Measurements from ENCODE around the gene ADCY9. TPM values are rescaled to one million over a fixed set of nuclear protein-coding genes. Genes with fewer than 3 reads are reported as not detected.

The ADCY9 gene
- polyA plus RNA-seq, 1 donor (not counting 4 experiments of a cell fraction or from before 2014, with no cell fraction given) = 3.0 TPM

DNA sequence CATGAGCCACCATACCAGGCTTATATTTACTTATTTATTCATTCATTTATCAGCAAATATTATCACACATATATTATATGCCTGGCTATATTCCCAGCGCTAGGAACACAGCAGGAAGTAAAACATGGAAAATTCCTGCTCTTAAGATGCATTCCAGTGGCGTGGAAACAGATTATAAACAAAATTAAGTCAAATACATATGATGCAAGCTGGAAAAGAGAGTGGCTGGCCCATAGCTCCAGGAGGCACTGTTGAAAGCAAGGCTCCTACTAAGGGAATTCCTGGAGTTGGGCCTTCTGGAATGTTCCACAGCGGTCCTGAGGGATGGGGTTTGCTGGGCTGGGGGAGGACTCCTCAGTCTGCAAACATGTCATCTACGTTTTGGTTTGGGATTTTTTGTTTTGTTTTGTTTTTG is 18.4 kb downstream of the ADCY9 start:
- DNase-seq (ENCODE audit: low read depth, low spot score) = no peak
- Histone ChIP-seq H3K79me2 (ENCODE audit: control insufficient read depth, insufficient read depth, low read length) (peaks cover 2% of the 10 kb centered on the region), H2AFZ (ENCODE audit: control insufficient read depth, low read length) (no peak overlapping the region), H3K9ac (ENCODE audit: control insufficient read depth, extremely low read depth, insufficient read depth, low read length) (no peak overlapping the region), H3K27me3 (ENCODE audit: control insufficient read depth, extremely low read depth, insufficient read depth, low read length) (no peaks in the 10 kb centered on the region), H3K4me1 (ENCODE audit: control insufficient read depth, extremely low read depth, insufficient read depth, low read length) (no peaks in the 10 kb centered on the region), H3K4me3 (ENCODE audit: control insufficient read depth in 2 of 3, extremely low read depth in 1 of 3, insufficient read depth in 2 of 3, low read depth in 1 of 3, low read length in 3 of 3) (no peak overlapping the region), H4K20me1 (ENCODE audit: control insufficient read depth, extremely low read depth, insufficient read depth, low read length) (no peaks in the 10 kb centered on the region), H3K4me2 (ENCODE audit: control insufficient read depth, extremely low read depth, insufficient read depth, low read depth, low read length) (no peak overlapping the region), H3K27ac (ENCODE audit: control insufficient read depth, insufficient read depth, low read length) (no peak overlapping the region), H3K9me3 (ENCODE audit: control insufficient read depth, low read depth, low read length) (no peaks in the 10 kb centered on the region), H3K9me1 (ENCODE audit: control insufficient read depth, extremely low read depth, insufficient read depth, low read length) (no peaks in the 10 kb centered on the region), H3K36me3 (ENCODE audit: control insufficient read depth in 2 of 2, extremely low read depth in 1 of 2, insufficient read depth in 2 of 2, low read length in 2 of 2) (no peaks in the 10 kb centered on the region)
- dilution Hi-C loops (cut with MboI; ENCODE audit: extremely low pct_ligation_motif_present, low sequenced_read_pairs) = no loop called here
- FAIRE-seq = no peak
- no peak for TF ChIP-seq EZH2 (IDR thresholded peaks at IDR 0.05; ENCODE audit: low read length)
- TF ChIP-seq, protein P1, sequence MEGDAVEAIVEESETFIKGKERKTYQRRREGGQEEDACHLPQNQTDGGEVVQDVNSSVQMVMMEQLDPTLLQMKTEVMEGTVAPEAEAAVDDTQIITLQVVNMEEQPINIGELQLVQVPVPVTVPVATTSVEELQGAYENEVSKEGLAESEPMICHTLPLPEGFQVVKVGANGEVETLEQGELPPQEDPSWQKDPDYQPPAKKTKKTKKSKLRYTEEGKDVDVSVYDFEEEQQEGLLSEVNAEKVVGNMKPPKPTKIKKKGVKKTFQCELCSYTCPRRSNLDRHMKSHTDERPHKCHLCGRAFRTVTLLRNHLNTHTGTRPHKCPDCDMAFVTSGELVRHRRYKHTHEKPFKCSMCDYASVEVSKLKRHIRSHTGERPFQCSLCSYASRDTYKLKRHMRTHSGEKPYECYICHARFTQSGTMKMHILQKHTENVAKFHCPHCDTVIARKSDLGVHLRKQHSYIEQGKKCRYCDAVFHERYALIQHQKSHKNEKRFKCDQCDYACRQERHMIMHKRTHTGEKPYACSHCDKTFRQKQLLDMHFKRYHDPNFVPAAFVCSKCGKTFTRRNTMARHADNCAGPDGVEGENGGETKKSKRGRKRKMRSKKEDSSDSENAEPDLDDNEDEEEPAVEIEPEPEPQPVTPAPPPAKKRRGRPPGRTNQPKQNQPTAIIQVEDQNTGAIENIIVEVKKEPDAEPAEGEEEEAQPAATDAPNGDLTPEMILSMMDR (optimal IDR thresholded peaks at IDR 0.05 in 1 of 3, IDR thresholded peaks at IDR 0.05 in 1 of 3, conservative IDR thresholded peaks at IDR 0.05 in 1 of 3; ENCODE audit: extremely low read depth in 1 of 3, insufficient read depth in 2 of 3, low read length in 3 of 3) = no peak

DNA sequence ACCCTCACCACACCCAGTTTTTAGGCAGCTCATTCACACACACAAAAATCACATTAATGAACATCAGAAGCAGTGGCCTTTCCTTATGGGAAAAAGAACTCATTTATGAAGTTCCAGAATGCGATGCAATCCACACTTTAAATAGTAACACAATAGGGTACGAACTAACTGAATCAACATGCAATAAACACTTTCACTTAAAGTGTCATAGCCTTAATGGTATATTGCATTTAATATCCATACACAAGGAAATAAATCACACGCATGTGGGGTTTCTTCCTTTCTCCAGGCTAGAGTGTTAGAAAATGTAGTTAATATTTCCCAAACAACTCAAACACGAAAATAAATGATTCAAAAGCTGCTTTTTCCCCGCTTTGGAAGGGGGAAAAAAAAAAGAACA is 19.7 kb downstream of the ADCY9 start:
- no peak overlapping the region for H3K27ac ChIP-seq (ENCODE audit: control insufficient read depth, insufficient read depth, low read length)

More for the DNA sequence above, 19.7 kb downstream of the ADCY9 start:
- Histone ChIP-seq H3K4me2 (ENCODE audit: control insufficient read depth, extremely low read depth, insufficient read depth, low read depth, low read length) (no peak overlapping the region), H3K4me3 (ENCODE audit: control insufficient read depth in 2 of 3, extremely low read depth in 1 of 3, insufficient read depth in 2 of 3, low read depth in 1 of 3, low read length in 3 of 3) (no peak overlapping the region), H3K9me3 (ENCODE audit: control insufficient read depth, low read depth, low read length) (no peaks in the 10 kb centered on the region), H3K27me3 (ENCODE audit: control insufficient read depth, extremely low read depth, insufficient read depth, low read length) (no peaks in the 10 kb centered on the region), H3K4me1 (ENCODE audit: control insufficient read depth, extremely low read depth, insufficient read depth, low read length) (no peaks in the 10 kb centered on the region), H3K9me1 (ENCODE audit: control insufficient read depth, extremely low read depth, insufficient read depth, low read length) (no peaks in the 10 kb centered on the region), H3K79me2 (ENCODE audit: control insufficient read depth, insufficient read depth, low read length) (peaks cover 2% of the 10 kb centered on the region), H3K9ac (ENCODE audit: control insufficient read depth, extremely low read depth, insufficient read depth, low read length) (no peak overlapping the region), H4K20me1 (ENCODE audit: control insufficient read depth, extremely low read depth, insufficient read depth, low read length) (no peaks in the 10 kb centered on the region), H3K36me3 (ENCODE audit: control insufficient read depth in 2 of 2, extremely low read depth in 1 of 2, insufficient read depth in 2 of 2, low read length in 2 of 2) (no peaks in the 10 kb centered on the region), H2AFZ (ENCODE audit: control insufficient read depth, low read length) (no peak overlapping the region)
- TF ChIP-seq, protein P1 (optimal IDR thresholded peaks at IDR 0.05 in 1 of 3, IDR thresholded peaks at IDR 0.05 in 1 of 3, conservative IDR thresholded peaks at IDR 0.05 in 1 of 3; ENCODE audit: extremely low read depth in 1 of 3, insufficient read depth in 2 of 3, low read length in 3 of 3) = no peak
- no peak for TF ChIP-seq EZH2 (IDR thresholded peaks at IDR 0.05; ENCODE audit: low read length)
- no peak for FAIRE-seq
- dilution Hi-C loops (cut with MboI; ENCODE audit: extremely low pct_ligation_motif_present, low sequenced_read_pairs) = no loop called here
- no peak for DNase-seq (ENCODE audit: low read depth, low spot score)
